ENCODE measurements around the gene CNTN6.

The CNTN6 gene

DNA sequence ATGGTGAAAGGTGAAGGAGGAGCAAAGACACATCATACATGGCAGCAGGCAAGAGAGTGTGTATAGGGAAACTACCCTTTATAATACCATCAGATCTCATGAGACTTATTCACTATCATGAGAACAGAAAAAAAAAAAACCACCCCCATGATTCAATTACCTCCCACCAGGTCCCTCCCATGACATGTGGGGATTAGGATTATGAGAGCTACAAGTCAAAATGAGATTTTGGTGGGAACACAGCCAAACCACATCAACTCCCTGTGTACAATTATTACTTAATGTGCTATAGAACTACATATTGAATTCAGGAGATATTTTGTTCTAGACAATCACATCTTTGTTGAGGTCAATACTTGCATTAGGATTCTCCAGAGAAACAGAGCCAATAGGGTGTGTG, 313.4 kb downstream of the CNTN6 start:
- Histone ChIP-seq H3K23ac (ENCODE audit: low read length in 2 of 2) (no peak overlapping the region), H3K27me3 (ENCODE audit: control insufficient read depth in 1 of 2, insufficient read depth in 1 of 2, low read length in 2 of 2) (no peaks in the 10 kb centered on the region), H3K4me2 (ENCODE audit: low read length, poor library complexity, severe bottlenecking) (no peak overlapping the region), H2AFZ (ENCODE audit: low read depth, low read length) (no peak overlapping the region), H4K8ac (ENCODE audit: low read length) (no peak overlapping the region), H2BK120ac (ENCODE audit: low read depth, low read length) (no peak overlapping the region), H3K4me1 (ENCODE audit: control insufficient read depth, insufficient read depth, low read depth, low read length) (no peaks in the 10 kb centered on the region), H2AK5ac (ENCODE audit: low read length, severe bottlenecking) (no peak overlapping the region), H3K4me3 (ENCODE audit: insufficient read depth in 1 of 2, low read depth in 1 of 2, low read length in 2 of 2) (no peak overlapping the region), H3K4ac (ENCODE audit: low read depth in 1 of 2, low read length in 2 of 2) (no peak overlapping the region), H3K9ac (ENCODE audit: low read length) (no peak overlapping the region), H3K27ac (ENCODE audit: low read length, poor library complexity, severe bottlenecking) (no peak overlapping the region), H3K18ac (ENCODE audit: low read depth in 1 of 2, low read length in 2 of 2) (no peak overlapping the region), H2BK12ac (ENCODE audit: low read length in 2 of 2) (no peak overlapping the region), H3K36me3 (ENCODE audit: control insufficient read depth in 1 of 2, insufficient read depth in 2 of 2, low read depth in 1 of 2, low read length in 2 of 2) (no peaks in the 10 kb centered on the region), H2BK5ac (ENCODE audit: low read depth, low read length, poor library complexity, severe bottlenecking) (no peak overlapping the region), H2BK15ac (ENCODE audit: low read depth, poor library complexity, severe bottlenecking) (no peak overlapping the region), H3K9me3 (ENCODE audit: control insufficient read depth, low read length) (peaks cover 3% of the 10 kb centered on the region), H4K91ac (ENCODE audit: low read length) (no peak overlapping the region), H3K79me1 (replicated peaks; ENCODE audit: low read length, poor library complexity, severe bottlenecking) (no peaks in the 10 kb centered on the region), H3K14ac (ENCODE audit: low read length in 2 of 2) (no peak overlapping the region)
- no peak for DNase-seq

DNA sequence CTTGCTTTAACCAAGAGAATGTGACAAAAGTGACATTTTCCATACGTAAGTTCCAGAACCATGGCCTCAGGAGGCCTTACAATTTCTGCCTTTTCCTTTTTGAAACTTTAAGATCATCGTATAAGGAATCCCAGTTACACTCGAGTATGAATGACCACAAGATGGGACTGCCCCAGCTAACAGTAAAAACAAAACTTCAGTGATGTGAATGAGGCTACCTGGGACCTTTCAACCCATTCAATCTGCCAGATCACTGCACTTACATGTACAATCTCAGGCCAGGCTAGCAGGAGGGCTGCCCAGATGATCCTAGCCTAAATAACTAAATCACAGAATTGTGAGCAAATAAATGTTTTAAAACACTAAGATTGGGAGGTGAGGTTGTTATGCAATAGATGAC, 328.8 kb downstream of the CNTN6 start:
- H4K91ac ChIP-seq (ENCODE audit: low read length): no peak overlapping the region
- no peak overlapping the region for H2BK120ac ChIP-seq (ENCODE audit: low read depth, low read length)
- no peak overlapping the region for H2BK12ac ChIP-seq (ENCODE audit: low read length in 2 of 2)
- H3K27me3 ChIP-seq (ENCODE audit: control insufficient read depth in 1 of 2, insufficient read depth in 1 of 2, low read length in 2 of 2): no peaks in the 10 kb centered on the region
- H3K18ac ChIP-seq (ENCODE audit: low read depth in 1 of 2, low read length in 2 of 2): no peak overlapping the region
- no peak overlapping the region for H3K27ac ChIP-seq (ENCODE audit: low read length, poor library complexity, severe bottlenecking)
- H3K4me1 ChIP-seq (ENCODE audit: control insufficient read depth, insufficient read depth, low read depth, low read length): no peaks in the 10 kb centered on the region
- no peak overlapping the region for H2AFZ ChIP-seq (ENCODE audit: low read depth, low read length)
- H3K79me1 ChIP-seq (replicated peaks; ENCODE audit: low read length, poor library complexity, severe bottlenecking): no peaks in the 10 kb centered on the region
- no peak overlapping the region for H3K23ac ChIP-seq (ENCODE audit: low read length in 2 of 2)
- H3K9me3 ChIP-seq (ENCODE audit: control insufficient read depth, low read length): peaks cover 10% of the 10 kb centered on the region
- no peak for DNase-seq
- H3K9ac ChIP-seq (ENCODE audit: low read length): no peak overlapping the region
- H2BK15ac ChIP-seq (ENCODE audit: low read depth, poor library complexity, severe bottlenecking): no peak overlapping the region
- H3K36me3 ChIP-seq (ENCODE audit: control insufficient read depth in 1 of 2, insufficient read depth in 2 of 2, low read depth in 1 of 2, low read length in 2 of 2): no peaks in the 10 kb centered on the region
- H2BK5ac ChIP-seq (ENCODE audit: low read depth, low read length, poor library complexity, severe bottlenecking): no peak overlapping the region
- no peak overlapping the region for H2AK5ac ChIP-seq (ENCODE audit: low read length, severe bottlenecking)
- no peak overlapping the region for H4K8ac ChIP-seq (ENCODE audit: low read length)
- no peak overlapping the region for H3K4me2 ChIP-seq (ENCODE audit: low read length, poor library complexity, severe bottlenecking)
- no peak overlapping the region for H3K4me3 ChIP-seq (ENCODE audit: insufficient read depth in 1 of 2, low read depth in 1 of 2, low read length in 2 of 2)
- H3K14ac ChIP-seq (ENCODE audit: low read length in 2 of 2): no peak overlapping the region
- no peak overlapping the region for H3K4ac ChIP-seq (ENCODE audit: low read depth in 1 of 2, low read length in 2 of 2)
- 53% methylated on average over 3 of the region's 3 CpGs for WGBS

DNA sequence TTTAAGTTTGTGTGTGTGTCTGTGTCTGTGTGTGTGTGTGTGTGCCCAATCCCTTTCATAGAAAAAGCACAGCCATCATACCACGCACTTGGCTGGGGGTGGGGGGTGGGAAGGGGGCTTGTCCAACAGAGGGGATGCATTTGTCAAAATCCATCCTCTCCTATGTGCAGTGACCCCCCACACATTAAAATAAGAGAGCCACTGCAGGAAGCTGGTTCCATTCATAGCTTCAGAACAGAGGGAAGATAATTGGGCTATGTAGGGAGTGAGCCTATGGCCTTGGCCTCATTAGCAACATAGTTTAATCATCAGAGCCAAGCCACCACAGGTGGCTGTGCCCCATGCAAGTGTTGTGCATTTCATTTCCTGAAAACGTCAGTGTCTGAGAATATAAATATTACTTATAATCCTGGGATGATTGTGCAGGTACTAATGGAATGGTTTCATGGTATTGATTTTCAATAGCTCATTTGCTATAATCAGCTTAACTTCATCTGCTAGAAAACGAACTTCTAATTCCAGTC, 330.8 kb downstream of the CNTN6 start:
- peaks cover 7% of the 10 kb centered on the region for H3K9me3 ChIP-seq (ENCODE audit: control insufficient read depth, low read length)
- H3K36me3 ChIP-seq (ENCODE audit: control insufficient read depth in 1 of 2, insufficient read depth in 2 of 2, low read depth in 1 of 2, low read length in 2 of 2): no peaks in the 10 kb centered on the region
- H3K4ac ChIP-seq (ENCODE audit: low read depth in 1 of 2, low read length in 2 of 2): no peak overlapping the region
- H4K8ac ChIP-seq (ENCODE audit: low read length): no peak overlapping the region
- H2BK5ac ChIP-seq (ENCODE audit: low read depth, low read length, poor library complexity, severe bottlenecking): no peak overlapping the region
- no peak overlapping the region for H3K4me2 ChIP-seq (ENCODE audit: low read length, poor library complexity, severe bottlenecking)
- H3K27me3 ChIP-seq (ENCODE audit: control insufficient read depth in 1 of 2, insufficient read depth in 1 of 2, low read length in 2 of 2): no peaks in the 10 kb centered on the region
- no peak for DNase-seq
- H2AFZ ChIP-seq (ENCODE audit: low read depth, low read length): no peak overlapping the region
- H3K14ac ChIP-seq (ENCODE audit: low read length in 2 of 2): no peak overlapping the region
- H3K4me1 ChIP-seq (ENCODE audit: control insufficient read depth, insufficient read depth, low read depth, low read length): no peaks in the 10 kb centered on the region
- no peak overlapping the region for H3K18ac ChIP-seq (ENCODE audit: low read depth in 1 of 2, low read length in 2 of 2)
- no peak overlapping the region for H3K27ac ChIP-seq (ENCODE audit: low read length, poor library complexity, severe bottlenecking)
- no peak overlapping the region for H2BK120ac ChIP-seq (ENCODE audit: low read depth, low read length)
- WGBS: 78% methylated on average over 2 of the region's 3 CpGs
- no peaks in the 10 kb centered on the region for H3K79me1 ChIP-seq (replicated peaks; ENCODE audit: low read length, poor library complexity, severe bottlenecking)
- H2BK15ac ChIP-seq (ENCODE audit: low read depth, poor library complexity, severe bottlenecking): no peak overlapping the region
- H3K4me3 ChIP-seq (ENCODE audit: insufficient read depth in 1 of 2, low read depth in 1 of 2, low read length in 2 of 2): no peak overlapping the region
- no peak overlapping the region for H3K9ac ChIP-seq (ENCODE audit: low read length)
- no peak overlapping the region for H2BK12ac ChIP-seq (ENCODE audit: low read length in 2 of 2)
- H3K23ac ChIP-seq (ENCODE audit: low read length in 2 of 2): no peak overlapping the region
- H2AK5ac ChIP-seq (ENCODE audit: low read length, severe bottlenecking): no peak overlapping the region
- no peak overlapping the region for H4K91ac ChIP-seq (ENCODE audit: low read length)

DNA sequence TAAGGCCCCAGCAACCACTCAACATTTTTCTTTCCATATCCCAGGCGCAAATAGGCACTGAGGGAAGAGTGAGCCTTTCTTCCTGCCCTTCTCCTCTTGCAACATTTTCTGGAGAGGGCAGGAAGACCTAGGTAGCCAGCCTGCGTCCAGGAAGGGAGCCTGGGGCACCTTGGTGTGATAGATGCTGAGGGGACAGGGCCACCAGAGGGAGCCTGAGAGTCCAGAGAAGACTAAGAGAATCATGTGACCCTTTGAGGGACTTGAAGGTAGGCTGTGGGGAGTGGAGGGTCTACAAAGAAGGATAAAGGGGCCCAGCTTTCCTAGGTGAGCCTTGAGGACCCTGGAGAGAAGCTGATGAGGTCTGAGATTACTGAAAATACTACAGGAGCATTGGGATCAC, 346.6 kb downstream of the CNTN6 start:
- no peak overlapping the region for H4K91ac ChIP-seq (ENCODE audit: low read length)
- no peak overlapping the region for H2BK15ac ChIP-seq (ENCODE audit: low read depth, poor library complexity, severe bottlenecking)
- no peak overlapping the region for H3K23ac ChIP-seq (ENCODE audit: low read length in 2 of 2)
- peaks cover 9% of the 10 kb centered on the region for H3K9me3 ChIP-seq (ENCODE audit: control insufficient read depth, low read length)
- H2BK12ac ChIP-seq (ENCODE audit: low read length in 2 of 2): no peak overlapping the region
- no peak overlapping the region for H3K4ac ChIP-seq (ENCODE audit: low read depth in 1 of 2, low read length in 2 of 2)
- no peak overlapping the region for H3K14ac ChIP-seq (ENCODE audit: low read length in 2 of 2)
- no peaks in the 10 kb centered on the region for H3K4me1 ChIP-seq (ENCODE audit: control insufficient read depth, insufficient read depth, low read depth, low read length)
- H2AK5ac ChIP-seq (ENCODE audit: low read length, severe bottlenecking): no peak overlapping the region
- H2BK120ac ChIP-seq (ENCODE audit: low read depth, low read length): no peak overlapping the region
- H3K18ac ChIP-seq (ENCODE audit: low read depth in 1 of 2, low read length in 2 of 2): no peak overlapping the region
- no peaks in the 10 kb centered on the region for H3K27me3 ChIP-seq (ENCODE audit: control insufficient read depth in 1 of 2, insufficient read depth in 1 of 2, low read length in 2 of 2)
- WGBS: 67% methylated on average over 2 of the region's 2 CpGs
- no peak overlapping the region for H2AFZ ChIP-seq (ENCODE audit: low read depth, low read length)
- H3K27ac ChIP-seq (ENCODE audit: low read length, poor library complexity, severe bottlenecking): no peak overlapping the region
- no peak overlapping the region for H2BK5ac ChIP-seq (ENCODE audit: low read depth, low read length, poor library complexity, severe bottlenecking)
- DNase-seq: no peak
- H3K36me3 ChIP-seq (ENCODE audit: control insufficient read depth in 1 of 2, insufficient read depth in 2 of 2, low read depth in 1 of 2, low read length in 2 of 2): no peaks in the 10 kb centered on the region
- no peak overlapping the region for H3K4me3 ChIP-seq (ENCODE audit: insufficient read depth in 1 of 2, low read depth in 1 of 2, low read length in 2 of 2)
- no peak overlapping the region for H3K4me2 ChIP-seq (ENCODE audit: low read length, poor library complexity, severe bottlenecking)
- no peak overlapping the region for H4K8ac ChIP-seq (ENCODE audit: low read length)
- H3K9ac ChIP-seq (ENCODE audit: low read length): no peak overlapping the region
- H3K79me1 ChIP-seq (replicated peaks; ENCODE audit: low read length, poor library complexity, severe bottlenecking): no peaks in the 10 kb centered on the region
